Measurements from ENCODE around the gene TRAFD1. TPM values are rescaled to one million over a fixed set of nuclear protein-coding genes. Genes with fewer than 3 reads are reported as not detected.

The TRAFD1 gene
- total RNA-seq, 1 donor from 2014 or later = 17.4 TPM

GRCh38 chr12:112196196-112196875 lies 71.0 kb downstream of the TRAFD1 start:
- no peak for DNase-seq (ENCODE audit: low spot score)

GRCh38 chr12:112198120-112198733 lies 72.9 kb downstream of the TRAFD1 start:
- no peak for DNase-seq (ENCODE audit: low spot score)

GRCh38 chr12:112199136-112199535 lies 73.8 kb downstream of the TRAFD1 start:
- DNase-seq (ENCODE audit: low spot score) = no peak

Small RNA genes within 50 kb of the gene (microRNA-seq; reads per million reads assigned to microRNA genes)
- gene MIR6861 (ENCODE audit: borderline number of aligned reads) = not detected

Other genes with a start within 250 kb of the TRAFD1 start
- 6.0 TPM for gene TMEM116, start 112.4 kb upstream of the TRAFD1 start, total RNA-seq
- gene ERP29, start 112.1 kb upstream of the TRAFD1 start, total RNA-seq = 41.8 TPM
- 31.6 TPM for gene NAA25, start 16.8 kb upstream of the TRAFD1 start, total RNA-seq

Measured in mesenteric fat pad (tissue), 1 donor.